GM21447 (cell line): ENCODE data around the gene TCN2.
A peak's percentile ranks its signal among the peaks of the same experiment; 100 is the strongest.
"Not testable (repeated sequence)": the region's sequence is repeated elsewhere in the genome, so short reads cannot be mapped to it uniquely, and the experiment has no call there.

Experiments
- ATAC-seq: cut with Tn5 transposase; IDR thresholded peaks from one replicate; pipeline ENCODE4 v1.9.1; 2021; ENCODE audit not compliant: unreplicated experiment

The TCN2 gene

DNA sequence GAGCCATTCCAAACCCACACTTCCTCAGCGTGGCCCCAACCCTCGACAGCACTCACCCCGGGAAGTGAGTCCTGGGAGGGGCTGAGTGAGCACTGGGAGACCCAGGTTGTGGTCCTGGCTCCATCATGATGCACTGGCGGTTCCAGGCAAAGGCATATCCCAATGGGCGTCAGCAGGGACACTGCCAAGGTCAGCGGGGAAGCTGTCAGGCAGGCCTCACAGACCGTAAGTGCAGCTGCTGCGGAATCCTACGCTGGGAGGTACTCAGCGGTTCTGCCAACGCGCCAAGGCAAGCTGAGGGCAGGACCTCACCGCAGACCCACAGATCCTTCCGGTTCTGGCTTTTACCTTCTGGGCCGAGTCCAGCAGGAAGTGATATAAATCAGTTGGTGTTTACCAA, 31.1 kb upstream of the TCN2 start:
- ATAC-seq = no peak

DNA sequence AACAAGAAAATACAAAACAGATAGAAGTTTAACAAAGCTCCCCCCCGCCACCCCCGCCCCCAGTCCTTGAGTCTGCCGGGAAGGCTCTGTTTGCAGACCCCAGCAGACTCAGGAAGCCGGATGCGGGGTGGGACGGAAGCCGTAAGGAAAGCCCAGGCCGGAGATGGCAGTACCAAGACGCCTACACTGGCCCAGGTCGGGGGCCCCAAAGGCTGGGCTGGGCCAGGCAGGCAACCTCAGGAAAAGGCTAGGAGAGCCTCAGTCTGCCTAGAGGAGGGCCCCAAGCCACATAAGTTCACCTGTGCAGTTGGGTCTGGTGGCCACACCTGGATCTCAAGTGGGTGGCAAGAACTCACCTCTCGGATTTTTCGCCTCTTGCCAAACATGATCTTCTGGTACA, 28.5 kb upstream of the TCN2 start:
- no peak for ATAC-seq

DNA sequence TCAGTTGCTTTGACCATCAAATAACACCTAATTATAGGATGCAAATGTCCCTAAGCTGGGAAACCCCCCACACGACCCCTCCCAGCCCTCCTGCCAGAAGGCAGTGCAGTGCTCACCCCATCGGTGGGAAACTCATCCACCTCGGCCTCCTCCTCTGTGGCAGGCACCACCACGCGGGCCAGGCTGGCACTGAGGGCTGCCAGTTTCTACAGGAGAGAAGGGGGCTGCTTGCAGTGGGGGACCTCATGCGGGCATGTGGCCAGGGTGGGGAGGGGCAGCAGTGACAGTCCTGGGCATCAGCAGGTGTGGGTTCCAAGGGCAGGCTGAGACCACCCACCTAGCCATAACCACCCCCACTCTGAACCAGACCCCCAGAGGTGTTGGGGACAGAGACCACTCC, 26.1 kb upstream of the TCN2 start:
- ATAC-seq = no peak

DNA sequence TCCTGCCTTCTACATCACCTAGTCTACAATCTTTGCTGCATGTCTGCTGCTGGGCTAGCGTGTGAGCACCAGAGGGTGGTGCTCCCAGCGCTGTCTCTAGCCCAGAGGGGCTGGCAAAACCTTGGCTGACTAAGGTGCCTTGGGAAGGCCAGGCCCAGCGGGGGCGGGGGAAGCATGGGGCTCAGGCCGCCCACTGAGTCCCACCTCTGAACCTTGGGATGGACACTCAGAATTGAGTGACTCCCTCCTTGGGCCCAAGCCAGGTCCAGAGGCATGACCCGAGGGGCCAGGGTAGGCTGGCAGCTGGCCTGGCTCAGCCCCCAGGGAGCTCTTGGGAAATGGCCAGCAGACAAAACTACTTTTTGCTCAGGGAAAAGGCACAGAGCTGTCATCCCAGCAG, 24.9 kb upstream of the TCN2 start:
- no peak for ATAC-seq

DNA sequence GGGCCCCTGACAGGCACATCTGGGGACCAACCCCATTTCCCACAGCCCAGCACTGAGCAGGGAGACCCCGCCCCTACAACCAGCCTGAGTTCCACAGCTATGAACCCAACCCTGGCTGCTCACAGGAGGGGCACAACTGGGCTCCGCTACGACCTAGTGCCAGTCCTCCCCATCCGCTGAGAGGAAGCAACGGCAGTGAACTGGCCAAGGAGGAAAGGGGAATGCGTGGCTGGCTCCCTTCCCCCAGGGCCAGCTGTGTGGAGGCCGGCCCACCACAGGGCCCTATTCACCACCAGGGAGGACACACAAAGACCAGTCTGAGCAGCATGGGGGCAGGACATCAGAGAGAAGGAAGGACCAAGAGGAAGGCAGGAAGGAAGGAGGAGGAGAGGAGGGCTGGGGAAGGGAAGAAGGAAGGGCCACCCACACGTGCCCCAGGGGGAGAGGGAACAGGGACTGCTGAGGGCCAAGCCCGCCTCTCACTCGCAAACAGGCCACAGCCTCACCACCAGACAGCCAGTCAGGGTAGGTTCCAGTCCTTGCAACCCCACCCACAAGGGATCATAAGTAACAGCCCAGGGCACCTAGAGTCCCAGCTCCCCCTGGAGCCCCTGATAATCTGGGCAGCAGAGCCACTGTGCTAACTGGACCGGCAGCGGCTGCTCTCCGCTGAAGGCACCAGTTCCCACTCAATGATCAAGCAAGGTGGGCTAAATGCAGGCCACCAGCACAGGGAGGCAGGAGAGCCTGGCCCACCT, 24.0 kb upstream of the TCN2 start:
- ATAC-seq = no peak

DNA sequence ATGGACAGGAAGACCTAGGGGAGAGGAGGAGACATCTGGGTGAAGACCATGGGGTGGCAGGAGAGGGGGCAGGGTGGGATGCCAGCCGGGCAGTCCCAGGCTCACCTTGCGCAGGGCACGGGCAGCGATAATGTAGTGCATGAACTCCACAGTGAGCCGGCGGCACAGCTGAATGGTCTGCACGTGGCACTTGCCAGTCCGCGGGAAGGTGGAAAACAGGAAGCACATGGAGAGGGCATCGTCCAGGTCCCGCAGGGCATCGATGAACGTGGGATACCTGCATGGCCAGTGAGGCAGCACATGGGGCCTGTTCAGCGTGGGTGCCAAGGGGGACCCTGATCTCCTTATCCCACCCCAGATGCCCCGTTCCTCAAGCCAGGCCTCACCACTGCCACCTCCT, 22.5 kb upstream of the TCN2 start:
- no peak for ATAC-seq

DNA sequence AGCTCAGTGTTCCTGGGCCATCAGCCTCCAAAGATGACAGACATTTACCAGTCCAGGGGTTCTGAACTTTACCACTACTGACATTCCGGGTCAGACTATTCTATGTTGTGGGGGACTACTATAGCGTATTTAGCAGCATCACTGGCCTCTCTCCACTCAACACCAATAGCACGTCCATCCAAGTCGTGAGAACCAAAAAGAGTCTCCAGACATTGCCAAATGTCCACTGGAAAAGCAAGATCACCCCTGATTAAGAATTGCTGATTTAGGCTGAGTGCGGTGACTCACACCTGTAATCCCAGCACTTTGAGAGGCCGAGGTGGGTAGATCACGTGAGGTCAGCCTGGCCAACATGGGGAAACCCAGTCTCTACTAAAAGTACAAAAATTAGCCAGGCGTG, 20.6 kb upstream of the TCN2 start:
- ATAC-seq = no peak

DNA sequence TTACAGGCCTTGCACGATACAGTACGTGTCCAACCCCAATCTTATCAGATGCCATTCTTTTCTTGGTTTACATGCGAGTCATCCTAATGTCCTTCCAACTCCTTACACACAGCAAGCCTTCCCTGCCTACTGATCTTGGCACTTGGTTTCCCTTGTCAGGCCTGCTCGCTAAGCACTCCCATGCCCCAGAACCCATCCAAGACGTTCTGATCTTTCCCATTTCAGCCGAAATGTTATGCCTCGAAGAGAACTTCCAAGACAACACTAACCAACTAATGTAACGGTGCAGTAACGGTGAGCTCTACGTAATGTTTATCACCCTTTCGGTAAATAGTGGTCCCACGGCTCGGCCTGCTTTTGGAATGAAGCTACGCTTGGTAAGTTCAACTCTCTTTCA, 15.8 kb upstream of the TCN2 start:
- ATAC-seq = no peak

DNA sequence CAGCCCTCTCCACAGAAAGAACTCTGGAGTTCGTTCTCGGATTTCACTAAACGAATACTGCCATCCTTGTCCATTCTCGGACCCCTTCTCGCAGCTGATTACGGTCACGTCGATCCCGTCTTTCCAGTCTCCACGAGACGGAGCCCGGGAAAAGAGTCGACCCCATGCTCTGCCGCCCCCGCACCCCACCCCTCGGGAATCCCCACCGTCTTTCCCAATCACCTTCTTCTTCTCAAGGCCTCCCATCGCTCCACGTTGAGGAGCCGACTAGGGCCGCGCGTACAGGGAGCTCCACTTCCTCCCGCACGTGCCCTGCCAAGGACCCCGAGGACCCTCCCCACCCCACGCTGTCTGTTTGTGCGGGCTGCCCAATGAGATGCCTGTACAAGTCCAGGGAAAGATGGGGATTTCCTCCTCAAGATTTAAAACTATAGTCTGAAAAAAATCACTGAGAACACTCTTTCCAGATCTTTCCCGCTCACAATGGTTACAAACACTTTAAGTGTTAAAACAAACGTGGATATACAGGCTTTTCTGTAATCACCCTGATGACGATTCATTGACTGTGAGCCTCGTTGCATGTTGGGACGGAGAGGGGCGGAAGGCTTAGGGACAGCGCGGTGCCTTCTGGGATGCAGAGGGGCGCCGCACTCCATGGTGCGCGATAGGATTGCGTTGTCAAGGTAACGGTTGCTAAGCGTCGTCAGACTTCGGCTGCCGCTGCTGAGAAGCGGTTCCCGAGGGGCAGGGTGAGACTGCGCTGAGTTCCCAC, 15.2 kb upstream of the TCN2 start, which contains the start of gene PES1:
PES1 (minus strand) TSS at position 323 of the 772 bp plus-strand sequence; CDS start at position 246, 77 bp downstream.
- peak; percentile 94 for ATAC-seq

DNA sequence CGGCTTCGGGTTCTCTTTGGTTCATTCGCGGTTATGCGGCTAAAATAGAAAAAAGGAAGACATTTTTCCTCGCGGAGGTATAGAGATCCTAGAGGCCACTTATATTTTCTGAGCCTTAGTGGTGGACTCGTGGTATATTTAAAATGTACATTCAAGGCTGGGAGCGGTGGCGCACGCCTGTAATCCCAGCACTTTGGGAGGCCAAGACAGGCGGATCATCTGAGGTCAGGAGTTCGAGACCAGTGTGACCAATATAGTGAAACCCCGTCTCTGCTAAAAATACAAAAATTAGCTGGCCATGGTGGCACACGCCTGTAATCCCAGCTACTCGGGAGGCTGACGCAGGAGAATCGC, 14.6 kb upstream of the TCN2 start:
- not testable (repeated sequence) for ATAC-seq

DNA sequence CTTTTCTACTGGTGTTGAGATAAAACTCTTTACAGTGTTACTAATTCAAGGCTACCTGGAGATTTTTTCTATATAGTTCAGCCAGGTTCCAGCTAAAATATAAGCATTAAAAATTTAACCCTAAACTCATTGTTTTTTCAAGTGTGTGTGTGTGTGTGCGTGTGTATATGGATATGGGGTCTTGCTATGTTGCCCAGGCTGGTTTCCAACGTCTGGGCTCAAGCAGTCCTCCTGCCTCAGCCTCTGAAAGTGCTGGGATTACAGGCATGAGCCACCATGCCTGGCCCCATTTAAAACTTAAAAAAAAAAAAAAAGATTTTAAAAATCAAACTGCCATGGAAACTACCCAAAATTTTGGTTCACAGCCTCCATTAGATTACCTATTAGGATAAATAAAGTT, 10.8 kb upstream of the TCN2 start:
- no peak for ATAC-seq

DNA sequence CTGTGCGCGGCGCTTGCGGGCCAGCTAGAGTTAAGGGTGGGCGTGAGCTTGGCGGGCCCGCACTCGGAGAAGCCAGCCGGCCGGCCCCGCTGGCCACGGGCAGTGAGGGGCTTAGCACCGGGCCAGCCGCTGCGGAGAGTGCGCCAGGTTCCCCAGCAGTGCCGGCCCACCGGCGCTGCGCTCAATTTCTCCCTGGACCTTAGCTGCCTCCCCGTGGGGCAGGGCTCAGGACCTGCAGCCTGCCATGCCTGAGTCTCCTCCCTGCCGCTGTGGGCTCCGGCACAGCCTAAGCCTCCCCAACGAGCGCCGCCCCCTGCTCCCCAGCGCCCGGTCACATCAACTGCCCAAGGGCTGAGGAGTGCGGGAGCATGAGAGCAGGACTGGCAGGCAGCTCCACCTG, 10.1 kb upstream of the TCN2 start:
- ATAC-seq = no peak

DNA sequence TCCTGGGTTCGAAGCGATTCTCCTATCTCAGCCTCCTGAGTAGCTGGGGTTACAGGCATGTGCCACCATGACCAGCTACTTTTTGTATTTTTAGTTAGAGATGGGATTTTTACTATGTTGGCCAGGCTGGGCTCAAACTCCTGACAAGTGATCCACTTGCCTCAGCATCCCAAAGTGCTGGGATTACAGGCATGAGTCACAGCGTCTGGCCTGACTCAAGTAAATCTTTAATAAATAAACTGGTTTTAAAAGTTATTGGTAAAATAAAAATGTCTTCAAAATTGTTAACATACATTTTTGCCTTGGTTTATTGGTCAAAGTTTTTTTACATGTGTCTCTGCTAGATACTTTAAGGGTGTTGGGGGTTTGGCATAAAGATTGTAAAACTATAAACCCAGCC, 8.0 kb upstream of the TCN2 start:
- no peak for ATAC-seq

DNA sequence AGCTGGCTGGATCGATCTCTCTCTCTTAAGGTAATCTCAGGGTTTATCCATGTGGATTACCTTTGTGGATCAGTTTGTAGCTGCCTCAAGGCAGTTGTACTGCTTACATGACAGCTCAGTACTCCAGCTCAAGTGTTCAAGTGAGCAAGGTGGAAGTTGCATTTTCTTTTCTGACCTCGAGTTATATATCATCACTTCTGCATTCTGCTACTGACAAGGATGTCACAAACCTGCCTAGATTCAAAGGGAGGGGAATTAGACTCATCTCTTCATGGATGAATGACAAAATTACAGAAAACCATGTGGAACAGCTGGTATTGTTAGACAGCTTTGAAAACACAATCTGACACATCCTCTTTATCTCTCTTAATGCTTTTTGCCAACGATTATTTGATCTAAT, 6.1 kb upstream of the TCN2 start:
- ATAC-seq = no peak

DNA sequence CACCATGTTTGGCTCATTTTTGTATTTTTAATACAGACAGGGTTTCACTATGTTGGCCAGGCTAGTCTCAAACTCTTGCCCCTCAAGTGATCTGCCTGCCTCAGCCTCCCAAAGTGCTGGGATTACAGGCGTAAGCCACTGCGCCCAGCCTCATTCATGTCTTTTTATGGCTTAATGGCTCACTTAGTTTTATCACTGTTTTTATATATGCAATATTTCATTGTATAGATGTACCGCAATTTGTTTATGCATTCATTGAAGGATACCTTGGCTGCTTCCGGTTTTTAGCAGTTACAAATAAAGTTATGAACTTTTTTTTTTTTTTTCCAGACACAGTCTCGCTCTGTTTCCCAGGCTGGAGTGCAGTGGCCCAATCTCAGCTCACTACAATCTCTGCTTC, 5.5 kb upstream of the TCN2 start:
- ATAC-seq = no peak

DNA sequence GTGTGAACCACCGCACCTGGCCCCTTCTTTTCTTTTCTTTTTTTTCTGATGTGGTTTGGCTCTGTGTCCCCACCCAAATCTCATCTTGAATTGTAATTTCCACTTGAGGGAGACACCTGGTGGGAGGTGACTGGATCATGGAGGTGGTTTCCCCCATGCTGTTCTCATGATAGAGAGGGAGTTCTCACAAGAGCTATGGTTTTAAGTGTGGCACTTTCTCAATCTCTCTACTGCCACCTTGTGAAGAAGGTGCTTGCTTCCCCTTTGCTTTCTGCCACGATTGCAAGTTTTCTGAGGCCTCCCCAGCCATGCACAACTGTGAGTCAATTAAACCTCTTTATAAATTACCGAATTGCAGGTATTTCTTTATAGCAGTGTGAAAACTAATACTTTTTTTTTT, 4.9 kb upstream of the TCN2 start:
- ATAC-seq = no peak

DNA sequence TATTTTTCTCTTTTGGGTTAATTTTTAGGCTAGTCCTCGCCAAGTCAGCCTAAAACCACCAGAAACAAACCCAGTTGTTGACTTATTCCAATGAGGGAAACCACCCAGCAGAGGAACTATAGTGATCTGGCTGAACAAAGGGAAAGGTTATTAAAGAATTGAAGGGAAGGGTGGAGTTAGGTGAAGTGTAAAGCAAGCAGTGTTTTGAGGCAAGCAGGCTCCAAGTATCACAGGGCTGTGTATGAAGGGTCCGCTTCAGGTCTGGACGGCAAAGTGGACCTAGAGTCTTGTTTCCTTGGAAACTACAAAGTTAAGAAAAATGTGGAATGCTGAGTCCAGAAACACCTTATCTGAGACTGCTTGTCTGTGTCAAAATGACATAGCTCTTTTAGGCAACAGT, 3.2 kb upstream of the TCN2 start:
- no peak for ATAC-seq

DNA sequence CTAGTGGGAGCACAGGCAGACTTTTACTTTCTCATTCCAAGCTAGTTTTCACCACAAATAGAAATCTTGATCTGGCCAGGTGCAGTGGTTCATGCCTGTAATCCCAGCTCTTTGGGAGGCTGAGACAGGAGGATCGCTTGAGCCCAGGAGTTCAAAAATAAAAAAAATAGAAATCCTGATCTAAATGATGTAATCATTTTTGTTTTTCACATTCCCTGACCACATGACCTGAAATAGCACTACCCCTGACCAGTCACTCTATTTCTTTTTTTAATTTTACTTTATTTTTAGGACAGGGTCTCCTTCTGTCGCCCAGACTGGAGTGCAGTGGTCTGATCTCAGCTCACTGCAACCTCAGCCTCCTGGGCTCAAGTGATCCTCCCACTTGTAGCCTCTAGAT, 2.3 kb upstream of the TCN2 start:
- ATAC-seq = no peak

DNA sequence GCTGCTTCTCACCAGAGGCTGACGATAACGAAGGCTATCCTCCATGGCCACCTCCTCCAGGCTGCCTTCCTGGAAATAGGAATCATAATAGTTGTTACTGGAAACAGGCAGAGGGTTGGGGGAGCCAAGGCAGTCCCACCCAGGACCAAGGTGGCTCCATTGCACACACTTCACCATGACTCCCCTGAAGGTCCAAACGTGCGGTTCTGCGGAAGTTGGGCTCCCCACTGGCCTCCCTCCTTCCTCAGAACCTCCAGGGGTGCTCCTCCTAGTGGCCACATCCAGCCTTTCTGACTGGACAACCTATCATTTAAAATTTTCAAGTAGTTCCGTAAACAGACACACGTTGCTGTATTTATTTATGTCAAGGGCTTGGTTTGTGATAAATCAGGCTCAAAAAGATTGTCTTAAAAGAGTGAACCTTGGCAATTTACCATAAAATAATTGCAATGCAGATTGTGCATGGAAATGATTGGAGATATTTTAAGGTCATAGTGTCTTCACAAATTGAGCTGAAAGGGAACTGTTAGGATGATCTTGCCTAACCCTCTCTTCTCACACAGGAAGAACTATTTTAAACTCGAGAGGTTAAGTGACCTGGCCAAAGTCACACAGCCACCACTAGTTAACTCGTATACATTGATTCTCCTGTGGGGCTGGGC, 1.4 kb upstream of the TCN2 start:
- ATAC-seq = no peak

DNA sequence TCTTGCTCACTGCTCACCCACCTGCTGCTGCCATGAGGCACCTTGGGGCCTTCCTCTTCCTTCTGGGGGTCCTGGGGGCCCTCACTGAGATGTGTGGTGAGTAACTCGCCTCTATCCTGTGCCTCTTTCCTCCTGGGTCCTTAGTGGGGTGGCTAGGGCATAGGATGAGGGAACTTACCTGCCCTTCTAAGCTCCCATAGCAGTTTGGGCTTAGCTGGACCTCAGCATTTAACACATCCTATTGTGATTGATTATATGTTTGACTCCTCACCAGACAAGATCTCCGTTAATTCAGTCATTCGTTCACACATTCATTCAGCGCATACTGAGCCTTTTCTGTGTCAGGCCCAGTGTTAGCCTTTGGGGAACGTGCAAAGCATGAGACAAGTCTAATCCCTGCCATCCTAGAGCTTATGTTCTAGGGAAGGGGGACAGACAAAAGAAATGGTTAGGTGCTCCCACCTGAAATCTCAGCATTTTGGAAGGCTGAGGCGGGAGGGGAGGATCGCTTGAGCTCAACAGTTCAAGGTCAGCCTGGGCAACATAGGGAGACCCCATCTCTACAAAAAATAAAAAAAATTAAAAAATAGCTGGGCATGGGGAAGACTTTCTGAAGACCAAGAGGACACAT, 441 bp downstream of the TCN2 start:
- ATAC-seq = no peak

DNA sequence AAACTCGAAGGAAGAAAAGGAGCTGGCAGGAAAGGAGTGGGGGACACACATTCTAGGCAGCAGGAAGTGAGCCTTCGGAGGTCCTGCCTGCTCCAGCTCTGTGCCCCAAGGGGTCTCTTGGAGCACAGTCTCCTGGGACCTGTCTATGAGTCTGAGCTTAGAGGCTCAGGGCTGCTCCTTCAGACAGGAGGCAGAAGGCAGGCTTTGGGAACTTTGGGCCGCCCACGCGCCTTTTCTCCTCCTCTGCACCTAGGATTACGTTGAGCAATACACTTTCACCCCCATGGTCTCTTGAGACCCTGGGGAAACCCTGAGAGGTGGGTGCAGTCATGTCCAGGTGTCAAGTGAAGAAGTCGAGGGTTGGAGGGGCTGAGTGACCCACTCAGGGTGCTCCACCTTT, 965 bp downstream of the TCN2 start:
- no peak for ATAC-seq
